ENCODE results near the gene NOL9. TPM values are rescaled to one million over a fixed set of nuclear protein-coding genes. Genes with fewer than 3 reads are reported as not detected.

Gene NOL9
- total and polyA plus RNA-seq, 2 of the 13 experiments (the other 11 are each of a cell fraction or from before 2014, with no cell fraction given): 18.0 to 24.7 TPM

DNA sequence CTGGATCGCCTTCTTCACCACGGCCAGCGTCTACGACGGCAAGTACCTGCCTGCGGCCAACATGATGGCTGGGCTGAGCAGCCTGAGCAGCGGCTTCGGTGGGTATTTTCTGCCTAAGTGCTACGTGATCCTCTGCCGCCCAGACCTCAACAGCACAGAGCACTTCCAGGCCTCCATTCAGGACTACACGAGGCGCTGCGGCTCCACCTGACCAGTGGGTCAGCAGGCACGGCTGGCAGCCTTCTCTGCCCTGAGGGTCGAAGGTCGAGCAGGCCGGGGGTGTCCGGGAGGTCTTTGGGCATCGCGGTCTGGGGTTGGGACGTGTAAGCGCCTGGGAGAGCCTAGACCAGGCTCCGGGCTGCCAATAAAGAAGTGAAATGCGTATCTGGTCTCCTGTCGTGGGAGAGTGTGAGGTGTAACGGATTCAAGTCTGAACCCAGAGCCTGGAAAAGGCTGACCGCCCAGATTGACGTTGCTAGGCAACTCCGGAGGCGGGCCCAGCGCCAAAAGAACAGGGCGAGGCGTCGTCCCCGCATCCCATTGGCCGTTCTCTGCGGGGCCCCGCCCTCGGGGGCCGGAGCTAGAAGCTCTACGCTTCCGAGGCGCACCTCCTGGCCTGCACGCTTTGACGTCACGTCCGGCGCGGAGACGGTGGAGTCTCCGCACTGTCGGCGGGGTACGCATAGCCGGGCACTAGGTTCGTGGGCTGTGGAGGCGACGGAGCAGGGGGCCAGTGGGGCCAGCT lies 25.2 kb upstream of the NOL9 start, which contains the start of gene ZBTB48 (continued):
- TF ChIP-seq, protein P1, sequence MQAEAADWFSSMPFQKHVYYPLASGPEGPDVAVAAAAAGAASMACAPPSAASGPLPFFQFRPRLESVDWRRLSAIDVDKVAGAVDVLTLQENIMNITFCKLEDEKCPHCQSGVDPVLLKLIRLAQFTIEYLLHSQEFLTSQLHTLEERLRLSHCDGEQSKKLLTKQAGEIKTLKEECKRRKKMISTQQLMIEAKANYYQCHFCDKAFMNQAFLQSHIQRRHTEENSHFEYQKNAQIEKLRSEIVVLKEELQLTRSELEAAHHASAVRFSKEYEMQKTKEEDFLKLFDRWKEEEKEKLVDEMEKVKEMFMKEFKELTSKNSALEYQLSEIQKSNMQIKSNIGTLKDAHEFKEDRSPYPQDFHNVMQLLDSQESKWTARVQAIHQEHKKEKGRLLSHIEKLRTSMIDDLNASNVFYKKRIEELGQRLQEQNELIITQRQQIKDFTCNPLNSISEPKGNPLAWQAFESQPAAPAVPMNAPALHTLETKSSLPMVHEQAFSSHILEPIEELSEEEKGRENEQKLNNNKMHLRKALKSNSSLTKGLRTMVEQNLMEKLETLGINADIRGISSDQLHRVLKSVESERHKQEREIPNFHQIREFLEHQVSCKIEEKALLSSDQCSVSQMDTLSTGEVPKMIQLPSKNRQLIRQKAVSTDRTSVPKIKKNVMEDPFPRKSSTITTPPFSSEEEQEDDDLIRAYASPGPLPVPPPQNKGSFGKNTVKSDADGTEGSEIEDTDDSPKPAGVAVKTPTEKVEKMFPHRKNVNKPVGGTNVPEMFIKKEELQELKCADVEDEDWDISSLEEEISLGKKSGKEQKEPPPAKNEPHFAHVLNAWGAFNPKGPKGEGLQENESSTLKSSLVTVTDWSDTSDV (CRISPR knock-in tag; IDR thresholded peaks at IDR 0.05): no peak
- TF ChIP-seq NR0B2 (CRISPR knock-in tag; IDR thresholded peaks at IDR 0.05): no peak
- TF ChIP-seq, protein P2, sequence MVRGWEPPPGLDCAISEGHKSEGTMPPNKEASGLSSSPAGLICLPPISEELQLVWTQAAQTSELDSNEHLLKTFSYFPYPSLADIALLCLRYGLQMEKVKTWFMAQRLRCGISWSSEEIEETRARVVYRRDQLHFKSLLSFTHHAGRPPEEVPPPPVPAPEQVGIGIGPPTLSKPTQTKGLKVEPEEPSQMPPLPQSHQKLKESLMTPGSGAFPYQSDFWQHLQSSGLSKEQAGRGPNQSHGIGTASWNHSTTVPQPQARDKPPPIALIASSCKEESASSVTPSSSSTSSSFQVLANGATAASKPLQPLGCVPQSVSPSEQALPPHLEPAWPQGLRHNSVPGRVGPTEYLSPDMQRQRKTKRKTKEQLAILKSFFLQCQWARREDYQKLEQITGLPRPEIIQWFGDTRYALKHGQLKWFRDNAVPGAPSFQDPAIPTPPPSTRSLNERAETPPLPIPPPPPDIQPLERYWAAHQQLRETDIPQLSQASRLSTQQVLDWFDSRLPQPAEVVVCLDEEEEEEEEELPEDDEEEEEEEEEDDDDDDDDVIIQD (CRISPR knock-in tag; IDR thresholded peaks at IDR 0.05; ENCODE audit: low read depth): no peak
- TF ChIP-seq, protein P3, sequence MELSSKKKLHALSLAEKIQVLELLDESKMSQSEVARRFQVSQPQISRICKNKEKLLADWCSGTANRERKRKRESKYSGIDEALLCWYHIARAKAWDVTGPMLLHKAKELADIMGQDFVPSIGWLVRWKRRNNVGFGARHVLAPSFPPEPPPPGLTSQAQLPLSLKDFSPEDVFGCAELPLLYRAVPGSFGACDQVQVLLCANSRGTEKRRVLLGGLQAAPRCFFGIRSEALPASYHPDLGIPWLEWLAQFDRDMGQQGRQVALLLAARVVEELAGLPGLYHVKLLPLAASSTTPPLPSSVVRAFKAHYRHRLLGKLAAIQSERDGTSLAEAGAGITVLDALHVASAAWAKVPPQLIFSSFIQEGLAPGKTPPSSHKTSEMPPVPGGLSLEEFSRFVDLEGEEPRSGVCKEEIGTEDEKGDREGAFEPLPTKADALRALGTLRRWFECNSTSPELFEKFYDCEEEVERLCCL (CRISPR knock-in tag; IDR thresholded peaks at IDR 0.05; ENCODE audit: borderline replicate concordance): no peak
- peak; percentile 77 for TF ChIP-seq ZNF12 (CRISPR knock-in tag; IDR thresholded peaks at IDR 0.05)
- TF ChIP-seq KMT2A (CRISPR knock-in tag; IDR thresholded peaks at IDR 0.05): no peak
- TF ChIP-seq ZNF704 (CRISPR knock-in tag; IDR thresholded peaks at IDR 0.05; ENCODE audit: borderline replicate concordance): 0 out of 2 replicates have a peak, but pooled peaks have one; percentile 48
- no peak; the same call in 1 of the 2 replicates for TF ChIP-seq ZNF790 (CRISPR knock-in tag; IDR thresholded peaks at IDR 0.05; ENCODE audit: borderline replicate concordance)
- TF ChIP-seq ZNF430 (CRISPR knock-in tag; IDR thresholded peaks at IDR 0.05): peak; percentile 62; the same call in 1 of the 2 replicates
- no peak for TF ChIP-seq PAF1 (CRISPR knock-in tag; IDR thresholded peaks at IDR 0.05)
- no peak for TF ChIP-seq NCOA5 (CRISPR knock-in tag; IDR thresholded peaks at IDR 0.05)
- TF ChIP-seq PAX8 (CRISPR knock-in tag; IDR thresholded peaks at IDR 0.05; ENCODE audit: borderline replicate concordance): no peak
- no peak for TF ChIP-seq SRSF4 (IDR thresholded peaks at IDR 0.05; ENCODE audit: low read depth, low read length, poor library complexity, severe bottlenecking)
- no peak for TF ChIP-seq RORA (CRISPR knock-in tag; IDR thresholded peaks at IDR 0.05)
- no peak for TF ChIP-seq TSC22D2 (CRISPR knock-in tag; IDR thresholded peaks at IDR 0.05; ENCODE audit: borderline replicate concordance)
- TF ChIP-seq THRA (CRISPR knock-in tag; IDR thresholded peaks at IDR 0.05; ENCODE audit: borderline replicate concordance): no peak
